Left lung (tissue), 10 donors: Measurements from ENCODE around the gene GTF2E1. TPM values are rescaled to one million over a fixed set of nuclear protein-coding genes. Genes with fewer than 3 reads are reported as not detected.

Source experiments
- ATAC-seq: fragments of 200-7000 bp; cut with Tn5 transposase; one replicate; pipeline ENCODE4 v1.9.1; 2020; ENCODE audit warnings: moderate library complexity
- DNase-seq, 4 donors: peaks; one replicate each; pipeline ENCODE4 v3.0.0-alpha.2; 2013 to 2020
- H3K27ac ChIP-seq, 2 donors: fragments of 200-600 bp; sonication (generic) in 1 of 2; one replicate each; pipeline versions ENCODE4 v1.5.0 to v1.8.0; 2020 to 2021
- H3K27me3 ChIP-seq, 2 donors: fragments of 200-600 bp; sonication (generic) in 1 of 2; one replicate each; pipeline versions ENCODE4 v1.5.0 to v1.8.0; 2020 to 2021
- H3K36me3 ChIP-seq, 2 donors: fragments of 200-600 bp; sonication (generic) in 1 of 2; one replicate each; pipeline versions ENCODE4 v1.5.0 to v1.8.0; 2020 to 2021
- H3K4me1 ChIP-seq, 2 donors: fragments of 200-600 bp; one replicate each; pipeline ENCODE4 v1.8.0; 2021
- H3K4me3 ChIP-seq, 2 donors: fragments of 200-600 bp; sonication (generic) in 1 of 2; one replicate each; pipeline versions ENCODE4 v1.5.0 to v1.8.0; 2020 to 2021; ENCODE audit warnings: mild to moderate bottlenecking in 1 of 2
- H3K9me3 ChIP-seq, 2 donors: fragments of 200-600 bp; sonication (generic) in 1 of 2; one replicate each; pipeline versions ENCODE4 v1.5.0 to v1.8.0; 2020 to 2021
- CTCF ChIP-seq, 2 donors: fragments of 200-600 bp; sonication (generic) in 1 of 2; IDR thresholded peaks; one replicate each; pipeline versions ENCODE4 v1.5.0 to v1.8.0; 2021; ENCODE audit warnings: antibody characterized with exemption in 2 of 2
- intact Hi-C, 2 donors: fragments of 100-400 bp; cut with DNase I; formaldehyde crosslinking; loops; one replicate each; pipeline versions ENCODE4 v1.11.2 to v1.14.2; 2022
- polyA plus RNA-seq, 6 donors: library from polyadenylated mRNA; unstranded; fragments of 120-200 nt; gene quantifications; one replicate each; pipeline ENCODE4 v1.2.1, GENCODE V29; 2013; ENCODE audit not compliant: insufficient read length in 6 of 6
- total RNA-seq, 2 donors: library from RNA; stranded (reverse); fragmentation: NEBNext Ultra II Directional; extraction: Animal tissue kit (Norgen Biotek cat#: 25700); gene quantifications; one replicate each; pipeline ENCODE4 v1.2.1, GENCODE V29; 2021
- donor health status: DM: no; HTN: yes; CAD: no.
- donor health status: DM: no; HTN: no; CAD: no.

Gene GTF2E1
- total and polyA plus RNA-seq, 8 donors: 11.9 to 21.5 (median 14.1) TPM

GRCh38 chr3:120791010-120791409 lies 48.5 kb downstream of the GTF2E1 start:
- ATAC-seq (no peak), DNase-seq (no peak)
- intact Hi-C loops: no loop called here
- no peak overlapping the region for H3K4me3 ChIP-seq
- H3K36me3 ChIP-seq: no peaks in the 10 kb centered on the region
- no peaks in the 10 kb centered on the region for H3K4me1 ChIP-seq
- no peak overlapping the region for H3K27ac ChIP-seq
- H3K9me3 ChIP-seq: no peaks in the 10 kb centered on the region
- no peaks in the 10 kb centered on the region for H3K27me3 ChIP-seq
- no peak for TF ChIP-seq CTCF (IDR thresholded peaks at IDR 0.05)

- Histone ChIP-seq H3K9me3 (no peaks in the 10 kb centered on the region), H3K4me3 (no peak overlapping the region), H3K36me3 (no peaks in the 10 kb centered on the region), H3K27me3 (no peaks in the 10 kb centered on the region), H3K4me1 (no peaks in the 10 kb centered on the region), H3K27ac (no peak overlapping the region)
- DNase-seq (no peak), ATAC-seq (no peak)
- intact Hi-C loops: no loop called here
- no peak for TF ChIP-seq CTCF (IDR thresholded peaks at IDR 0.05)
These were observed 49.4 kb downstream of the GTF2E1 start for GRCh38 chr3:120791913-120792312.

- no peak for TF ChIP-seq CTCF (IDR thresholded peaks at IDR 0.05)
- Histone ChIP-seq H3K4me3 (no peak overlapping the region), H3K27me3 (no peaks in the 10 kb centered on the region), H3K36me3 (no peaks in the 10 kb centered on the region), H3K27ac (no peak overlapping the region), H3K9me3 (no peaks in the 10 kb centered on the region), H3K4me1 (no peaks in the 10 kb centered on the region)
- ATAC-seq (no peak), DNase-seq (no peak)
- intact Hi-C loops: no loop called here
These were observed 51.1 kb downstream of the GTF2E1 start for GRCh38 chr3:120793601-120794000.

- Histone ChIP-seq H3K36me3 (no peaks in the 10 kb centered on the region), H3K4me1 (no peaks in the 10 kb centered on the region), H3K27ac (no peak overlapping the region), H3K27me3 (no peaks in the 10 kb centered on the region), H3K9me3 (no peaks in the 10 kb centered on the region), H3K4me3 (no peak overlapping the region)
- TF ChIP-seq CTCF (IDR thresholded peaks at IDR 0.05): peak; percentile 66
- intact Hi-C loops: loop anchor here in 1 of 2 donors (2.0 kb wide), 1 partner anchor 232 kb away; no protein-coding TSS in a partner anchor
- ATAC-seq (peak; percentile 97), DNase-seq (peak; percentile 14 to 73 (median 59))
These were observed 52.6 kb downstream of the GTF2E1 start for GRCh38 chr3:120795017-120795648.

- Histone ChIP-seq H3K36me3 (no peaks in the 10 kb centered on the region), H3K27me3 (no peaks in the 10 kb centered on the region), H3K4me3 (no peak overlapping the region), H3K4me1 (no peaks in the 10 kb centered on the region), H3K9me3 (no peaks in the 10 kb centered on the region), H3K27ac (no peak overlapping the region)
- no peak for TF ChIP-seq CTCF (IDR thresholded peaks at IDR 0.05)
- no peak for ATAC-seq
- intact Hi-C loops: loop anchor here in 1 of 2 donors (2.0 kb wide), 1 partner anchor 233 kb away; no protein-coding TSS in a partner anchor
- DNase-seq: no peak
These were observed 53.4 kb downstream of the GTF2E1 start for GRCh38 chr3:120795959-120796358.
